ENCODE data around the gene EIF3J.

Gene EIF3J

GRCh38 chr15:44565387-44566154 is 28.6 kb downstream of the EIF3J start:
- FAIRE-seq = no peak
- TF ChIP-seq, protein P1, sequence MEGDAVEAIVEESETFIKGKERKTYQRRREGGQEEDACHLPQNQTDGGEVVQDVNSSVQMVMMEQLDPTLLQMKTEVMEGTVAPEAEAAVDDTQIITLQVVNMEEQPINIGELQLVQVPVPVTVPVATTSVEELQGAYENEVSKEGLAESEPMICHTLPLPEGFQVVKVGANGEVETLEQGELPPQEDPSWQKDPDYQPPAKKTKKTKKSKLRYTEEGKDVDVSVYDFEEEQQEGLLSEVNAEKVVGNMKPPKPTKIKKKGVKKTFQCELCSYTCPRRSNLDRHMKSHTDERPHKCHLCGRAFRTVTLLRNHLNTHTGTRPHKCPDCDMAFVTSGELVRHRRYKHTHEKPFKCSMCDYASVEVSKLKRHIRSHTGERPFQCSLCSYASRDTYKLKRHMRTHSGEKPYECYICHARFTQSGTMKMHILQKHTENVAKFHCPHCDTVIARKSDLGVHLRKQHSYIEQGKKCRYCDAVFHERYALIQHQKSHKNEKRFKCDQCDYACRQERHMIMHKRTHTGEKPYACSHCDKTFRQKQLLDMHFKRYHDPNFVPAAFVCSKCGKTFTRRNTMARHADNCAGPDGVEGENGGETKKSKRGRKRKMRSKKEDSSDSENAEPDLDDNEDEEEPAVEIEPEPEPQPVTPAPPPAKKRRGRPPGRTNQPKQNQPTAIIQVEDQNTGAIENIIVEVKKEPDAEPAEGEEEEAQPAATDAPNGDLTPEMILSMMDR (IDR thresholded peaks at IDR 0.05; ENCODE audit: insufficient read depth, missing control alignments) = no peak
- DNase-seq (ENCODE audit: insufficient read length, low spot score) = no peak

- TF ChIP-seq, protein P1 (IDR thresholded peaks at IDR 0.05; ENCODE audit: insufficient read depth, missing control alignments) = no peak
- DNase-seq (ENCODE audit: insufficient read length, low spot score) (no peak), FAIRE-seq (no peak)
Observed at GRCh38 chr15:44566155-44566540, 29.2 kb downstream of the EIF3J start.

GRCh38 chr15:44568338-44568737 is 31.4 kb downstream of the EIF3J start:
- DNase-seq (ENCODE audit: insufficient read length, low spot score) (no peak), FAIRE-seq (no peak)
- TF ChIP-seq, protein P1 (IDR thresholded peaks at IDR 0.05; ENCODE audit: insufficient read depth, missing control alignments) = no peak

DNA sequence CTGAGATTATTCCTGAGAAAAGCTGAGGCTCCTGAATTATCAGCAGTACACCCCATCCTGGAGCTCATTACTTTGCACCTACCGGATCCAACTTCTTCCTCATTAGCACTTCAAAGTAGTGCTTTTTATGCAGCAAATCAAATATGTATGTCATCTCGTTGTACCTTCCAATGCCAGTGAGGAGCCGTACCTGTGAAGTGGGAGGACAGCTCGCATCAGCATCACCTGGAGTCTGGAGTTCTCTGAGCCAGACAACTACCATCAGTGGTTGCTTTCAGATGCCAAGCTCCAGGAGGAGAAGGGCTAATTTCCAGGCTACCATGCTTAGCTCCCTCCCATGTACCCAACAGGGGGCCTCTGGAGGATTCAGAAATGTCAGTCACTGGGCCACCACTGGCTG is 32.4 kb downstream of the EIF3J start:
- FAIRE-seq (no peak), DNase-seq (ENCODE audit: insufficient read length, low spot score) (no peak)
- TF ChIP-seq, protein P1 (IDR thresholded peaks at IDR 0.05; ENCODE audit: insufficient read depth, missing control alignments) = no peak

GRCh38 chr15:44570361-44570760 is 33.4 kb downstream of the EIF3J start:
- DNase-seq (ENCODE audit: insufficient read length, low spot score) (no peak), FAIRE-seq (no peak)
- TF ChIP-seq, protein P1 (IDR thresholded peaks at IDR 0.05; ENCODE audit: insufficient read depth, missing control alignments) = no peak

DNA sequence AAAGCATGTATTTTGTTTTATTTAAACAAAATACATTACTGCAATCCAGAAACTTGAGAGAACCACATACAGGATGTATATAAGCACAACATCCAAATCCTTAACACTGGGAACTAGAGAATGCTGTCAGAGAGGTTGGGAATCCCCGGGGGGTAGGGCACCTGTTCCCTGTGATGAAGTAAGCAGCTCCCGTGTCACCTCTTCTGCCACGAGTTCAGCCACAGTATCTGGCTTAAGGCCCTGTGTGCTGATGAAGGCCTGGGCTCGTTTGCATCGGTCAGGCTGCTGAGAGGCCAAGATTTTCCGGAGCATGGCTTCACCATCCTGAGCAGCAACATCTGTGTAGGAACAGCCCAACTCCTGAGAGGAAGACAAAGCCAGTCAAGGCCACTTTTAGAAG is 36.4 kb downstream of the EIF3J start:
- no peak for DNase-seq (ENCODE audit: insufficient read length, low spot score)
- no peak for FAIRE-seq
- TF ChIP-seq, protein P1 (IDR thresholded peaks at IDR 0.05; ENCODE audit: insufficient read depth, missing control alignments) = no peak

DNA sequence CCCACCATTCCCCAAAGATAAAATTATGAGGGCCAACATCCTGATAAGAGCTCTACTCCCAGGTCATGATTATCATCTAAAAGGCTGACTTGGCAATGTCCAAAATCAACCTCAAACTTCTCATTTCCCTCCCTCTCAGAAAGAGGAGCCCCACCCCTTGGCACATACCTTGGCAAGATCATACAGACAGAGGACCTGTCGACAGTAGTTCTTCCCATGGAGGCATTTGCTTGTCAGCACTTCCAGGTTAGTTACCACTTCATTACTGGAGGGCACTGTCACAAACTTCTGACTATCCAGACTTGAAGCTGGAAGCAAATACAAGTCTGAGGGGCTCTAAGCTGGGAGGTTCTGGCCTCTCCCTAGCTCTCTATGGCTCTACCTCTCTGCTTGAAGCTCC is 37.8 kb downstream of the EIF3J start:
- TF ChIP-seq, protein P1 (IDR thresholded peaks at IDR 0.05; ENCODE audit: insufficient read depth, missing control alignments) = no peak
- no peak for DNase-seq (ENCODE audit: insufficient read length, low spot score)
- no peak for FAIRE-seq

Data from D721Med (cell line).